ENCODE data around the gene CLDN6. TPM values are rescaled to one million over a fixed set of nuclear protein-coding genes. Genes with fewer than 3 reads are reported as not detected.

CLDN6 gene
- total RNA-seq (under 1 TPM in 2 of 9 donors, not detected in 7; 0.46 to 0.47 TPM), polyA plus RNA-seq (not detected)
- long read RNA-seq, donor 1 = 0 reads
- long read RNA-seq, donor 2, partial matches to known transcripts = 5 of 16 reads
- long read RNA-seq, donor 2, other reads (novel, unspliced or antisense) = 11 of 16 reads
- long read RNA-seq, donor 3 = 0 reads
- long read RNA-seq, donor 4 = 0 reads
- long read RNA-seq, donor 5 = 0 reads
- long read RNA-seq, donor 6 = 0 reads
- long read RNA-seq, donor 7 = 0 reads
- long read RNA-seq, donor 8, partial matches to known transcripts = 54 of 91 reads
- long read RNA-seq, donor 8, other reads (novel, unspliced or antisense) = 37 of 91 reads
- long read RNA-seq, donor 9 = 0 reads
- long read RNA-seq, donor 10 = 0 reads

GRCh38 chr16:3017794-3018506 lies at the start of gene CLDN6:
Gene CLDN6, minus strand, starts transcription at chr16:3018183. Its CDS starts 2,162 bp downstream, at chr16:3016021.
- no peak for DNase-seq
- H3K36me3 ChIP-seq (replicated peaks in 1 of 2) = no peaks in the 10 kb centered on the region
- intact Hi-C loops (cut with DNase I) = no loop called here
- WGBS, 4 donors = 3 to 19% (median 8%) methylated on average over 4 to 51 of the region's 52 CpGs
- no peak within 1 kb of the TSS for H3K4me3 ChIP-seq
- H3K4me1 ChIP-seq (replicated peaks in 1 of 2) = peaks cover 23 to 36% of the 10 kb centered on the region in 2 donors
- H3K27me3 ChIP-seq = peaks cover 10% of the 10 kb centered on the region
- no peaks in the 10 kb centered on the region for H3K9me3 ChIP-seq (replicated peaks in 1 of 3)
- no peak for TF ChIP-seq CTCF (IDR thresholded peaks at IDR 0.05)
- TF ChIP-seq POLR2A (IDR thresholded peaks at IDR 0.05) = no peak
- no peak within 1 kb of the TSS for H3K27ac ChIP-seq

DNA sequence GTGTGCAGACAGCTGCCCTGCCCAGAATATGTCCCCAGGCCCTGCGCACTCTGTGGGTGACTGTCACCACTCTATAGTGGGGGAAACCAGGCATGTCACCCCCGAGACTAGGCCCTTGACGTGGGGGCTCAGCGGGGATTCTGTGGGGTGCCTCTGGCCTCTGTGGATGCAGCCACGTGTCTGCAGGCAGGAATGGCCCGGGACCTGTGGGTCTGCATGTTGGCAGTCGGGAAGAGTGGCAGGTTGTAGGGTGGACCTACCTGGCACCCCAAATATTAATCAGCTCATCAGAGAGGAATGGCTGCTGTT lies 48.4 kb upstream of the CLDN6 start:
- Histone ChIP-seq H3K27ac (no peak overlapping the region), H3K27me3 (no peaks in the 10 kb centered on the region), H3K4me3 (peak overlapping the region in 1 of 4 donors; percentile 16), H3K4me1 (replicated peaks in 1 of 2) (peaks cover 0 to 12% of the 10 kb centered on the region in 2 donors), H3K9me3 (replicated peaks in 1 of 3) (no peaks in the 10 kb centered on the region), H3K36me3 (replicated peaks in 1 of 2) (no peaks in the 10 kb centered on the region)
- no peak for DNase-seq
- intact Hi-C loops (cut with DNase I) = no loop called here
- 89 to 100% (median 94%) methylated on average over 4 to 7 of the region's 7 CpGs for WGBS, 4 donors
- TF ChIP-seq CTCF (IDR thresholded peaks at IDR 0.05) (no peak), POLR2A (IDR thresholded peaks at IDR 0.05) (no peak)

- peak overlapping the region in 1 of 5 donors; percentile 4 for H3K27ac ChIP-seq
Observed at GRCh38 chr16:3065742-3066439, 47.9 kb upstream of the CLDN6 start.

More at GRCh38 chr16:3065742-3066439, 47.9 kb upstream of the CLDN6 start:
- no peaks in the 10 kb centered on the region for H3K27me3 ChIP-seq
- 77 to 82% (median 80%) methylated on average over 19 to 26 of the region's 26 CpGs for WGBS, 4 donors
- H3K9me3 ChIP-seq (replicated peaks in 1 of 3) = no peaks in the 10 kb centered on the region
- DNase-seq = no peak
- intact Hi-C loops (cut with DNase I) = no loop called here
- peaks cover 0 to 12% of the 10 kb centered on the region in 2 donors for H3K4me1 ChIP-seq (replicated peaks in 1 of 2)
- H3K4me3 ChIP-seq = peak overlapping the region in 1 of 4 donors; percentile 16
- H3K36me3 ChIP-seq (replicated peaks in 1 of 2) = no peaks in the 10 kb centered on the region
- TF ChIP-seq POLR2A (IDR thresholded peaks at IDR 0.05) (no peak), CTCF (IDR thresholded peaks at IDR 0.05) (no peak)

Data from adrenal gland (tissue), 19 donors.